HepG2 (cell line): ENCODE measurements around the gene HIGD1A. TPM values are rescaled to one million over a fixed set of nuclear protein-coding genes. Genes with fewer than 3 reads are reported as not detected.

Experiments used
- ATAC-seq: fragments of 200-7000 bp; cut with Tn5 transposase; 3 replicates; pipeline ENCODE4 v1.9.1; 2020; ENCODE audit warnings: mild to moderate bottlenecking, moderate library complexity
- BruUV-seq: library from RNA; stranded (reverse); fragments of 400-500 nt; replicated peaks from 2 replicates; lab custom pipeline; 2021; lab: Mats Ljungman, UMichigan
- CTCF ChIA-PET: fragments of 300-600 bp; formaldehyde crosslinking; extraction: SDS; loops from one replicate; lab custom pipeline; 2021; ENCODE audit warnings: low total read pairs, inconsistent platforms, low intra/inter-chr PET ratio; lab: Yijun Ruan, JAX
- POLR2A ChIA-PET: fragments of 350-600 bp; sonication (Branson Sonifier 250); formaldehyde crosslinking; loops from one replicate; lab custom pipeline; 2020; ENCODE audit warnings: antibody characterized with exemption, inconsistent platforms; lab: Yijun Ruan, JAX
- DNase-seq: peaks from one replicate; pipeline ENCODE4 v3.0.0-alpha.2; 2015; ENCODE audit warnings: low spot score
- FAIRE-seq: peaks from 3 replicates; lab custom pipeline; 2011; peaks lifted over from hg19 to GRCh38; lab: Jason Lieb, UNC
- H2AFZ ChIP-seq: one replicate; pipeline ENCODE4 v1.6.1; 2011; ENCODE audit warnings: low read length, inconsistent platforms
- H3K27ac ChIP-seq: fragments of 300-600 bp; 3 replicates; pipeline ENCODE4 v1.8.0; 2011; ENCODE audit warnings: mixed run types, mild to moderate bottlenecking, mixed read lengths, low read length, inconsistent platforms; ENCODE audit not compliant: insufficient read depth; ENCODE audit errors: extremely low read length
- H3K27me3 ChIP-seq, 2 experiments: fragments of 200-600 bp in 1 of 2; 2 replicates in 1 of 2; 3 replicates in 1 of 2; pipeline versions ENCODE4 v1.6.0 to v1.8.0; 2011; ENCODE audit warnings: low read length in 2 of 2, mild to moderate bottlenecking in 2 of 2, moderate library complexity in 2 of 2, inconsistent platforms in 1 of 2; ENCODE audit not compliant: insufficient read depth in 2 of 2, control insufficient read depth in 1 of 2
- H3K36me3 ChIP-seq, 2 experiments: fragments of 200-600 bp in 1 of 2; replicated peaks in 1 of 2; 2 replicates in 1 of 2; 3 replicates in 1 of 2; pipeline versions ENCODE4 v1.5.1 to v1.8.0; 2011; ENCODE audit warnings: low read length in 2 of 2, inconsistent platforms in 1 of 2; ENCODE audit not compliant: insufficient read depth in 2 of 2, control insufficient read depth in 1 of 2
- H3K4me1 ChIP-seq: 2 replicates; pipeline ENCODE4 v1.5.1; 2012; ENCODE audit warnings: low read length, inconsistent platforms; ENCODE audit not compliant: insufficient read depth
- H3K4me2 ChIP-seq: 2 replicates; pipeline ENCODE4 v1.6.0; 2011; ENCODE audit warnings: low read depth, low read length, inconsistent platforms
- H3K4me3 ChIP-seq, 3 experiments: fragments of 200-600 bp in 1 of 3; sonication (generic), shearing (Covaris generic) in 1 of 3; replicated peaks in 1 of 3; 2 replicates each; pipeline ENCODE4 v1.5.1; 2011 to 2016; ENCODE audit warnings: low read length in 3 of 3, inconsistent platforms in 2 of 3, low read depth in 2 of 3, mild to moderate bottlenecking in 2 of 3, control low read depth in 1 of 3, mixed read lengths in 1 of 3; ENCODE audit not compliant: insufficient read depth in 1 of 3
- H3K79me2 ChIP-seq: one replicate; pipeline ENCODE4 v1.6.1; 2011; ENCODE audit warnings: low read length, inconsistent platforms; ENCODE audit not compliant: insufficient read depth
- H3K9ac ChIP-seq: 2 replicates; pipeline ENCODE4 v1.6.0; 2011; ENCODE audit warnings: mild to moderate bottlenecking, low read depth, low read length, inconsistent platforms; ENCODE audit not compliant: insufficient read depth
- H3K9me3 ChIP-seq: 2 replicates; pipeline ENCODE4 v1.5.1; 2012; ENCODE audit warnings: mild to moderate bottlenecking, low read length
- H4K20me1 ChIP-seq: 2 replicates; pipeline ENCODE4 v1.6.0; 2011; ENCODE audit warnings: inconsistent platforms, mild to moderate bottlenecking, low read length, moderate library complexity; ENCODE audit not compliant: insufficient read depth
- AHR ChIP-seq: IDR thresholded peaks from 2 replicates; pipeline ENCODE4 v1.6.1; 2018; ENCODE audit warnings: missing genetic modification reagents, missing compliant biosample characterization
- ATM ChIP-seq: fragments of 450-650 bp; IDR thresholded peaks from 2 replicates; pipeline ENCODE4 v1.7.1; 2017; ENCODE audit warnings: mild to moderate bottlenecking, borderline replicate concordance
- FOXO4 ChIP-seq: sonication (generic); formaldehyde crosslinking; conservative IDR thresholded peaks from 2 replicates; pipeline ENCODE4 v1.8.1; 2023; ENCODE audit warnings: missing genetic modification reagents
- MEIS1 ChIP-seq: sonication (generic); formaldehyde crosslinking; IDR thresholded peaks from 2 replicates; pipeline ENCODE4 v1.9.0; 2021; ENCODE audit warnings: mild to moderate bottlenecking, missing genetic modification reagents, moderate library complexity, borderline replicate concordance
- ONECUT2 ChIP-seq: sonication (generic); formaldehyde crosslinking; IDR thresholded peaks from 2 replicates; pipeline ENCODE4 v1.4.0; 2020; ENCODE audit warnings: missing genetic modification reagents
- PITX1 ChIP-seq: sonication (generic); formaldehyde crosslinking; IDR thresholded peaks from 2 replicates; pipeline ENCODE4 v1.5.1; 2020; ENCODE audit warnings: mild to moderate bottlenecking, missing genetic modification reagents
- RAD21 ChIP-seq: fragments of 450-650 bp; formaldehyde crosslinking; IDR thresholded peaks from 2 replicates; pipeline ENCODE4 v1.5.0; 2020; ENCODE audit warnings: mild to moderate bottlenecking
- SIX4 ChIP-seq: sonication (generic); formaldehyde crosslinking; IDR thresholded peaks from 2 replicates; pipeline ENCODE4 v1.4.0; 2020; ENCODE audit warnings: missing genetic modification reagents
- TFAP4 ChIP-seq: sonication (generic); IDR thresholded peaks from 2 replicates; pipeline ENCODE4 v1.6.1; 2016; ENCODE audit warnings: low read depth, borderline replicate concordance
- ZNF225 ChIP-seq: sonication (generic); formaldehyde crosslinking; IDR thresholded peaks from 2 replicates; pipeline ENCODE4 v1.4.0; 2020; ENCODE audit warnings: mild to moderate bottlenecking, missing genetic modification reagents
- ZNF790 ChIP-seq: sonication (generic); formaldehyde crosslinking; IDR thresholded peaks from 2 replicates; pipeline ENCODE4 v1.8.0; 2022; ENCODE audit warnings: missing genetic modification reagents, mild to moderate bottlenecking, borderline replicate concordance
- ZUFSP ChIP-seq: sonication (generic); formaldehyde crosslinking; IDR thresholded peaks from 2 replicates; pipeline ENCODE4 v1.9.0; 2021; ENCODE audit warnings: missing genetic modification reagents, mild to moderate bottlenecking, borderline replicate concordance
- WGBS: methylation state at CpG from one replicate; pipeline ENCODE4 v1.1.6; 2017; ENCODE audit warnings: low lambda C conversion rate; 5-methylcytosine and 5-hydroxymethylcytosine counted together
- in situ Hi-C: cut with HindIII; loops from 2 replicates; pipeline ENCODE4 v1.10.0; 2017; ENCODE audit warnings: low pct_unique_long_range_greater_than_20kb; ENCODE audit not compliant: extremely low pct_ligation_motif_present
- intact Hi-C: fragments of 100-400 bp; cut with micrococcal nuclease; formaldehyde crosslinking; loops from one replicate; pipeline ENCODE4 v1.10.0; 2022; ENCODE audit not compliant: unreplicated experiment
- polyA plus RNA-seq, 8 experiments: library from polyadenylated mRNA; depleted of rRNA in 3 of 8; stranded (reverse) in 7 of 8; unstranded in 1 of 8; fragments of >200 nt; fragmentation: Illumina TruSeq in 4 of 8; extraction: Trizol in 4 of 8; gene quantifications; 2 replicates each; pipeline versions ENCODE4 v1.2.1 to v1.2.3, GENCODE V29; 2011 to 2016; ENCODE audit warnings: low read depth in 4 of 8, missing spikeins in 1 of 8, mixed read lengths in 1 of 8; ENCODE audit not compliant: insufficient read depth in 1 of 8
- total RNA-seq, 5 experiments: library from RNA; depleted of rRNA; stranded (reverse); fragments of >200 nt; fragmentation: Illumina TruSeq; extraction: Trizol; gene quantifications; 2 replicates each; pipeline ENCODE4 v1.2.3, GENCODE V29; 2016; ENCODE audit warnings: low read depth in 1 of 5
- TF ChIP-seq, protein P1 (sequence below): sonication (generic); formaldehyde crosslinking; IDR thresholded peaks from 2 replicates; pipeline ENCODE4 v1.5.0; 2020; ENCODE audit warnings: mild to moderate bottlenecking, missing genetic modification reagents, moderate library complexity
- TF ChIP-seq, protein P2 (sequence below): sonication (generic); formaldehyde crosslinking; IDR thresholded peaks from 2 replicates; pipeline ENCODE4 v1.5.0; 2020; ENCODE audit warnings: mild to moderate bottlenecking, missing genetic modification reagents

HIGD1A gene
- total and polyA plus RNA-seq, 2 of the 13 experiments (the other 11 are each of a cell fraction or from before 2014, with no cell fraction given) = 222 to 253 TPM

- TF ChIP-seq SIX4 (CRISPR knock-in tag) (no peak), AHR (CRISPR knock-in tag) (no peak), ATM (no peak), TFAP4 (no peak)
- TF ChIP-seq, all 625 proteins: peak for 0
Measured at GRCh38 chr3:42750834-42751233, 53.5 kb downstream of the HIGD1A start (continued).

DNA sequence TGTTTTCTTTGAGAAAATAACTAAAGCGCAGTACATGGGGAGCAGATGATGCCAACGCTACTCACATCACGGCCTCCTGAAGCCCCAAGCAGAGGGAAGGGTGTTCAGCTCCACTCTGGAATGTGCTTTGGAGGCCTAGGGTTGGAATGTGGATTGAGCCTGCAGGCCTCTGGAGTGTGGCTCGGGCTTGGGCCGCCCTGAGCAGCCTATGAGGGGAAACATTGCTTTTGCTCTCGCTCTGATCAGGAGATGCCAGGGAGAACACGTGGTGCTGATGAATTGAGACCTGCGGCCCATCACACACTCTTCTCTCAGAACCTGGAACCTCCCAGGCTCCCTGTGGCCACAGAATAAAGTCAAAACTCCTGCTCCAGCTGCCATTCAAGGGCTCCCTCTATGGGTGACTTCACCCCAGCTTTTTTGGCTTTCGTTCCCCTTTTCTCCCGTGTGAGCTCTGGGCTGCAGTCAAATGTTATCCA, 54.5 kb downstream of the HIGD1A start:
- Histone ChIP-seq H3K27ac (no peak overlapping the region), H3K9me3 (no peaks in the 10 kb centered on the region), H2AFZ (no peak overlapping the region), H3K79me2 (no peaks in the 10 kb centered on the region), H3K9ac (no peak overlapping the region), H3K4me2 (peak overlapping the region; percentile 42; the same call in 1 of the 2 replicates), H3K27me3 (no peaks in the 10 kb centered on the region), H3K4me1 (peaks cover 54% of the 10 kb centered on the region), H4K20me1 (no peaks in the 10 kb centered on the region), H3K4me3 (no peak overlapping the region; a peak in 1 of 6 replicates), H3K36me3 (no peaks in the 10 kb centered on the region)
- BruUV-seq = no TSS peak
- ChIA-PET CTCF (no interaction called here), POLR2A (interaction anchor here (0.7 to 2.3 kb wide), 5 partner anchors 17 to 159 kb away, joined by 3 to 9 read pairs (median 5); partner anchors contain the start of genes HIGD1A, NKTR and SS18L2)
- ATAC-seq (peak; percentile 76), DNase-seq (no peak), FAIRE-seq (peak; percentile 80)
- intact Hi-C loops (loop anchor here (5.0 kb wide), 1 partner anchor 97 kb away; the partner anchor contains the start of gene ZBTB47), in situ Hi-C loops (loop anchor here (5.0 kb wide), 1 partner anchor 97 kb away; the partner anchor contains the start of gene ZBTB47)
- 42% methylated on average over 8 of the region's 10 CpGs for WGBS
- TF ChIP-seq ZUFSP (CRISPR knock-in tag) (no peak), RAD21 (CRISPR knock-in tag) (peak; percentile 49), FOXO4 (no peak), ONECUT2 (no peak), MEIS1 (CRISPR knock-in tag) (0 out of 2 replicates have a peak, but pooled peaks have one; percentile 31), ZNF225 (CRISPR knock-in tag) (no peak), PITX1 (CRISPR knock-in tag) (peak; percentile 45; the same call in 1 of the 2 replicates), ZNF790 (CRISPR knock-in tag) (no peak)
- TF ChIP-seq, protein P1, sequence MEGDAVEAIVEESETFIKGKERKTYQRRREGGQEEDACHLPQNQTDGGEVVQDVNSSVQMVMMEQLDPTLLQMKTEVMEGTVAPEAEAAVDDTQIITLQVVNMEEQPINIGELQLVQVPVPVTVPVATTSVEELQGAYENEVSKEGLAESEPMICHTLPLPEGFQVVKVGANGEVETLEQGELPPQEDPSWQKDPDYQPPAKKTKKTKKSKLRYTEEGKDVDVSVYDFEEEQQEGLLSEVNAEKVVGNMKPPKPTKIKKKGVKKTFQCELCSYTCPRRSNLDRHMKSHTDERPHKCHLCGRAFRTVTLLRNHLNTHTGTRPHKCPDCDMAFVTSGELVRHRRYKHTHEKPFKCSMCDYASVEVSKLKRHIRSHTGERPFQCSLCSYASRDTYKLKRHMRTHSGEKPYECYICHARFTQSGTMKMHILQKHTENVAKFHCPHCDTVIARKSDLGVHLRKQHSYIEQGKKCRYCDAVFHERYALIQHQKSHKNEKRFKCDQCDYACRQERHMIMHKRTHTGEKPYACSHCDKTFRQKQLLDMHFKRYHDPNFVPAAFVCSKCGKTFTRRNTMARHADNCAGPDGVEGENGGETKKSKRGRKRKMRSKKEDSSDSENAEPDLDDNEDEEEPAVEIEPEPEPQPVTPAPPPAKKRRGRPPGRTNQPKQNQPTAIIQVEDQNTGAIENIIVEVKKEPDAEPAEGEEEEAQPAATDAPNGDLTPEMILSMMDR (CRISPR knock-in tag) = peak; percentile 64
- TF ChIP-seq, protein P2, sequence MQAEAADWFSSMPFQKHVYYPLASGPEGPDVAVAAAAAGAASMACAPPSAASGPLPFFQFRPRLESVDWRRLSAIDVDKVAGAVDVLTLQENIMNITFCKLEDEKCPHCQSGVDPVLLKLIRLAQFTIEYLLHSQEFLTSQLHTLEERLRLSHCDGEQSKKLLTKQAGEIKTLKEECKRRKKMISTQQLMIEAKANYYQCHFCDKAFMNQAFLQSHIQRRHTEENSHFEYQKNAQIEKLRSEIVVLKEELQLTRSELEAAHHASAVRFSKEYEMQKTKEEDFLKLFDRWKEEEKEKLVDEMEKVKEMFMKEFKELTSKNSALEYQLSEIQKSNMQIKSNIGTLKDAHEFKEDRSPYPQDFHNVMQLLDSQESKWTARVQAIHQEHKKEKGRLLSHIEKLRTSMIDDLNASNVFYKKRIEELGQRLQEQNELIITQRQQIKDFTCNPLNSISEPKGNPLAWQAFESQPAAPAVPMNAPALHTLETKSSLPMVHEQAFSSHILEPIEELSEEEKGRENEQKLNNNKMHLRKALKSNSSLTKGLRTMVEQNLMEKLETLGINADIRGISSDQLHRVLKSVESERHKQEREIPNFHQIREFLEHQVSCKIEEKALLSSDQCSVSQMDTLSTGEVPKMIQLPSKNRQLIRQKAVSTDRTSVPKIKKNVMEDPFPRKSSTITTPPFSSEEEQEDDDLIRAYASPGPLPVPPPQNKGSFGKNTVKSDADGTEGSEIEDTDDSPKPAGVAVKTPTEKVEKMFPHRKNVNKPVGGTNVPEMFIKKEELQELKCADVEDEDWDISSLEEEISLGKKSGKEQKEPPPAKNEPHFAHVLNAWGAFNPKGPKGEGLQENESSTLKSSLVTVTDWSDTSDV (CRISPR knock-in tag) = no peak
